Fibroblast of the conjunctiva (primary cell): ENCODE data around the gene TPRN.

Experiments
- DNase-seq: peaks from one replicate; pipeline ENCODE4 v3.0.0-alpha.2; 2010; ENCODE audit warnings: low read depth

TPRN gene

GRCh38 chr9:137143459-137143858, 57.1 kb downstream of the TPRN start:
- no peak for DNase-seq

GRCh38 chr9:137141976-137142936, 58.3 kb downstream of the TPRN start:
- no peak for DNase-seq
